ENCODE results near the gene HTT. TPM values are rescaled to one million over a fixed set of nuclear protein-coding genes. Genes with fewer than 3 reads are reported as not detected.

The HTT gene
- total and polyA plus RNA-seq, 2 of the 8 experiments (the other 6 are each of a cell fraction or from before 2014, with no cell fraction given) = 24.0 to 71.0 TPM

GRCh38 chr4:3062471-3062870, 12.0 kb upstream of the HTT start (continued):
- TF ChIP-seq CHD7 (IDR thresholded peaks at IDR 0.05; ENCODE audit: insufficient replicate concordance, low read length) (no peak), GABPA (IDR thresholded peaks at IDR 0.05; ENCODE audit: borderline replicate concordance, insufficient read depth, low read length) (no peak), RFX5 (IDR thresholded peaks at IDR 0.05; ENCODE audit: borderline replicate concordance, low read depth, low read length) (no peak), ZNF274 (IDR thresholded peaks at IDR 0.05; ENCODE audit: borderline replicate concordance, extremely low read depth, low read length) (no peak), JUN (IDR thresholded peaks at IDR 0.05; ENCODE audit: low read depth, low read length) (no peak)
